ENCODE measurements around the gene WDR17. TPM values are rescaled to one million over a fixed set of nuclear protein-coding genes. Genes with fewer than 3 reads are reported as not detected.

WDR17 gene
- total RNA-seq, 1 donor from 2014 or later, result 1.8 TPM

- H3K9ac ChIP-seq (ENCODE audit: low read length), result no peak overlapping the region
- Mint-ChIP-seq H3K27ac (ENCODE audit: unreplicated experiment) (no peak overlapping the region), H3K4me3 (ENCODE audit: unreplicated experiment) (no peak overlapping the region), H3K27me3 (ENCODE audit: low read depth, unreplicated experiment) (no peaks in the 10 kb centered on the region), H3K9me3 (ENCODE audit: unreplicated experiment) (no peaks in the 10 kb centered on the region), H3K36me3 (ENCODE audit: low read depth, unreplicated experiment) (no peaks in the 10 kb centered on the region), H3K4me1 (ENCODE audit: low read depth, unreplicated experiment) (no peaks in the 10 kb centered on the region)
- no peak overlapping the region for H2AFZ ChIP-seq (ENCODE audit: low read depth, low read length)
- H3K4me3 ChIP-seq (ENCODE audit: insufficient read depth, low read depth, low read length), result no peak overlapping the region
- H3K36me3 ChIP-seq (ENCODE audit: insufficient read depth, low read length), result no peaks in the 10 kb centered on the region
- H3K79me2 ChIP-seq (ENCODE audit: insufficient read depth, low read length), result no peaks in the 10 kb centered on the region
- no peak overlapping the region for H3K27ac ChIP-seq (ENCODE audit: low read depth, low read length)
- DNase-seq (ENCODE audit: low read depth) (no peak), FAIRE-seq (no peak)
- no peaks in the 10 kb centered on the region for H3K4me1 ChIP-seq (ENCODE audit: insufficient read depth, low read length)
- H3K9me3 ChIP-seq (ENCODE audit: insufficient read depth, low read depth, low read length), result no peaks in the 10 kb centered on the region
- no peak for TF ChIP-seq CTCF (IDR thresholded peaks at IDR 0.05; ENCODE audit: insufficient read depth, low read depth, low read length)
- no peaks in the 10 kb centered on the region for H4K20me1 ChIP-seq (ENCODE audit: insufficient read depth, low read length)
- H3K4me2 ChIP-seq (ENCODE audit: low read length), result no peak overlapping the region
- H3K27me3 ChIP-seq (ENCODE audit: insufficient read depth, low read length), result no peaks in the 10 kb centered on the region
Measured at GRCh38 chr4:176217510-176217909, 151.9 kb downstream of the WDR17 start.

- H3K36me3 ChIP-seq (ENCODE audit: insufficient read depth, low read length), result no peaks in the 10 kb centered on the region
- H3K27ac Mint-ChIP-seq (ENCODE audit: unreplicated experiment), result no peak overlapping the region
- no peaks in the 10 kb centered on the region for H3K36me3 Mint-ChIP-seq (ENCODE audit: low read depth, unreplicated experiment)
- H3K4me2 ChIP-seq (ENCODE audit: low read length), result no peak overlapping the region
- no peaks in the 10 kb centered on the region for H3K27me3 Mint-ChIP-seq (ENCODE audit: low read depth, unreplicated experiment)
- no peaks in the 10 kb centered on the region for H3K79me2 ChIP-seq (ENCODE audit: insufficient read depth, low read length)
- H3K4me1 Mint-ChIP-seq (ENCODE audit: low read depth, unreplicated experiment), result no peaks in the 10 kb centered on the region
- H3K4me1 ChIP-seq (ENCODE audit: insufficient read depth, low read length), result no peaks in the 10 kb centered on the region
- H4K20me1 ChIP-seq (ENCODE audit: insufficient read depth, low read length), result no peaks in the 10 kb centered on the region
- FAIRE-seq, result no peak
- no peak for DNase-seq (ENCODE audit: low read depth)
- H3K27me3 ChIP-seq (ENCODE audit: insufficient read depth, low read length), result no peaks in the 10 kb centered on the region
- no peak overlapping the region for H2AFZ ChIP-seq (ENCODE audit: low read depth, low read length)
- no peaks in the 10 kb centered on the region for H3K9me3 ChIP-seq (ENCODE audit: insufficient read depth, low read depth, low read length)
- no peak overlapping the region for H3K9ac ChIP-seq (ENCODE audit: low read length)
- H3K27ac ChIP-seq (ENCODE audit: low read depth, low read length), result no peak overlapping the region
- H3K4me3 ChIP-seq (ENCODE audit: insufficient read depth, low read depth, low read length), result no peak overlapping the region
- no peaks in the 10 kb centered on the region for H3K9me3 Mint-ChIP-seq (ENCODE audit: unreplicated experiment)
- H3K4me3 Mint-ChIP-seq (ENCODE audit: unreplicated experiment), result no peak overlapping the region
- TF ChIP-seq CTCF (IDR thresholded peaks at IDR 0.05; ENCODE audit: insufficient read depth, low read depth, low read length) (no peak), EZH2 (IDR thresholded peaks at IDR 0.05; ENCODE audit: insufficient read depth, low read length) (no peak)
Measured at GRCh38 chr4:176222149-176222548, 156.5 kb downstream of the WDR17 start.

GRCh38 chr4:176223561-176223960 is 157.9 kb downstream of the WDR17 start:
- Histone ChIP-seq H2AFZ (ENCODE audit: low read depth, low read length) (no peak overlapping the region), H3K4me2 (ENCODE audit: low read length) (no peak overlapping the region), H3K79me2 (ENCODE audit: insufficient read depth, low read length) (no peaks in the 10 kb centered on the region), H4K20me1 (ENCODE audit: insufficient read depth, low read length) (no peaks in the 10 kb centered on the region), H3K36me3 (ENCODE audit: insufficient read depth, low read length) (no peaks in the 10 kb centered on the region), H3K4me3 (ENCODE audit: insufficient read depth, low read depth, low read length) (no peak overlapping the region), H3K4me1 (ENCODE audit: insufficient read depth, low read length) (no peaks in the 10 kb centered on the region), H3K9me3 (ENCODE audit: insufficient read depth, low read depth, low read length) (no peaks in the 10 kb centered on the region), H3K27me3 (ENCODE audit: insufficient read depth, low read length) (no peaks in the 10 kb centered on the region), H3K9ac (ENCODE audit: low read length) (no peak overlapping the region), H3K27ac (ENCODE audit: low read depth, low read length) (no peak overlapping the region)
- DNase-seq (ENCODE audit: low read depth), result no peak
- H3K27ac Mint-ChIP-seq (ENCODE audit: unreplicated experiment), result no peak overlapping the region
- no peaks in the 10 kb centered on the region for H3K9me3 Mint-ChIP-seq (ENCODE audit: unreplicated experiment)
- H3K27me3 Mint-ChIP-seq (ENCODE audit: low read depth, unreplicated experiment), result no peaks in the 10 kb centered on the region
- H3K4me3 Mint-ChIP-seq (ENCODE audit: unreplicated experiment), result no peak overlapping the region
- H3K4me1 Mint-ChIP-seq (ENCODE audit: low read depth, unreplicated experiment), result no peaks in the 10 kb centered on the region
- TF ChIP-seq CTCF (IDR thresholded peaks at IDR 0.05; ENCODE audit: insufficient read depth, low read depth, low read length) (no peak), EZH2 (IDR thresholded peaks at IDR 0.05; ENCODE audit: insufficient read depth, low read length) (no peak)
- H3K36me3 Mint-ChIP-seq (ENCODE audit: low read depth, unreplicated experiment), result no peaks in the 10 kb centered on the region
- no peak for FAIRE-seq
